ENCODE data around the gene CLDN9.

DNA sequence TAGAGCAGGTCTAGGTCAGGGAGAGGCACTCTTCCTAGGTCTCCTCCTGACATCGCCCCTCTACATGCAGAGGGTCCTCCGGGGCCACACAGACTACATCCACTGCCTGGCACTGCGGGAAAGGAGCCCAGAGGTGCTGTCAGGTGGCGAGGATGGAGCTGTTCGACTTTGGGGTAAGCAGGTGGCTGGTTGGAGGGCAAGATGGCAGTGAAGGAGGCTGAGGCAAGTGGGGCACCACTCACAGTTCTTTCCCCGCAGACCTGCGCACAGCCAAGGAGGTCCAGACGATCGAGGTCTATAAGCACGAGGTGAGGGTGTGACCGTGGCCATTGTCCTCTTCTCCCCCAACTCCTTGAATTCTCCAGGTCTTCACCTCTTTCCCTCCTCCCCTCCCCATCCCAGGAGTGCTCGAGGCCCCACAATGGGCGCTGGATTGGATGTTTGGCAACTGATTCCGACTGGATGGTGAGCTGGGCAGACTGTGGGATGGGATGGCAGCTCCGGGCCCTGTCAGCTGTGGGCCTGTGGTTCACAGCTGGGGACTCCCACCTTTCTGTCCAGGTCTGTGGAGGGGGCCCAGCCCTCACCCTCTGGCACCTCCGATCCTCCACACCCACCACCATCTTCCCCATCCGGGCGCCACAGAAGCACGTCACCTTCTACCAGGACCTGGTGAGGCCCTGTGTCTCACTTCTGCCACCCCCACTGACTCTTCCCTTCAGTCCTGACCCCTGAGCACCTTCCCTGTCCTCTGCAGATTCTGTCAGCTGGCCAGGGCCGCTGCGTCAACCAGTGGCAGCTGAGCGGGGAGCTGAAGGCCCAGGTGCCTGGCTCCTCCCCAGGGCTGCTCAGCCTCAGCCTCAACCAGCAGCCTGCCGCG lies 14.1 kb downstream of the CLDN9 start:
- no peak for TF ChIP-seq EZH2 (IDR thresholded peaks at IDR 0.05)
- no peak for TF ChIP-seq POLR2AphosphoS5 (IDR thresholded peaks at IDR 0.05; ENCODE audit: borderline replicate concordance, low read depth, low read length)
